ENCODE data around the gene PRDM5.
"Not testable (repeated sequence)": the region's sequence is repeated elsewhere in the genome, so short reads cannot be mapped to it uniquely, and the experiment has no call there.

The PRDM5 gene

GRCh38 chr4:120691536-120691935 lies 231.0 kb downstream of the PRDM5 start:
- DNase-seq, result no peak

- no peak for DNase-seq
Observed at GRCh38 chr4:120691106-120691505, 231.4 kb downstream of the PRDM5 start.

GRCh38 chr4:120688791-120689190 lies 233.7 kb downstream of the PRDM5 start:
- DNase-seq, result no peak

GRCh38 chr4:120685756-120686278 lies 236.7 kb downstream of the PRDM5 start:
- no peak for DNase-seq

GRCh38 chr4:120683897-120684540 lies 238.5 kb downstream of the PRDM5 start:
- DNase-seq, result no peak

GRCh38 chr4:120682981-120683380 lies 239.5 kb downstream of the PRDM5 start:
- peak; percentile 11 for DNase-seq

GRCh38 chr4:120680647-120681228 lies 241.8 kb downstream of the PRDM5 start:
- no peak for DNase-seq

- DNase-seq, result no peak
Observed at GRCh38 chr4:120673696-120674095, 248.8 kb downstream of the PRDM5 start.

GRCh38 chr4:120672558-120673147 lies 249.9 kb downstream of the PRDM5 start:
- DNase-seq, result peak; percentile 6

- DNase-seq, result no peak
Observed at GRCh38 chr4:120672076-120672475, 250.4 kb downstream of the PRDM5 start.

- no peak for DNase-seq
Observed at GRCh38 chr4:120671538-120671937, 251.0 kb downstream of the PRDM5 start.

GRCh38 chr4:120667102-120667501 lies 255.4 kb downstream of the PRDM5 start:
- no peak for DNase-seq

GRCh38 chr4:120664851-120665250 lies 257.7 kb downstream of the PRDM5 start:
- DNase-seq, result no peak

GRCh38 chr4:120659616-120660170 lies 262.8 kb downstream of the PRDM5 start:
- no peak for DNase-seq

- no peak for DNase-seq
Observed at GRCh38 chr4:120658772-120659171, 263.8 kb downstream of the PRDM5 start.

GRCh38 chr4:120653804-120654573 lies 268.5 kb downstream of the PRDM5 start:
- DNase-seq, result no peak

- not testable (repeated sequence) for DNase-seq
Observed at GRCh38 chr4:120648336-120648735, 274.2 kb downstream of the PRDM5 start.
